Testis (tissue), 3 donors: ENCODE measurements around the gene MEG3. TPM values are rescaled to one million over a fixed set of nuclear protein-coding genes. Genes with fewer than 3 reads are reported as not detected.

Experiments
- DNase-seq: peaks from one replicate; pipeline ENCODE4 v3.0.0-alpha.2; 2019
- H3K27ac ChIP-seq, 2 donors: fragments of 200-600 bp; sonication (generic); one replicate each; pipeline ENCODE4 v1.5.1; 2019
- H3K27me3 ChIP-seq: fragments of 200-600 bp; sonication (generic); one replicate; pipeline ENCODE4 v1.5.1; 2019
- H3K36me3 ChIP-seq: fragments of 200-600 bp; sonication (generic); one replicate; pipeline ENCODE4 v1.5.1; 2017; ENCODE audit warnings: low read depth; ENCODE audit errors: missing control alignments
- H3K4me1 ChIP-seq: fragments of 200-600 bp; sonication (generic); one replicate; pipeline ENCODE4 v1.5.1; 2019
- H3K4me3 ChIP-seq, 2 donors: fragments of 200-600 bp; sonication (generic); one replicate each; pipeline ENCODE4 v1.5.1; 2017 to 2019
- H3K9me3 ChIP-seq: fragments of 200-600 bp; sonication (generic); one replicate; pipeline ENCODE4 v1.5.1; 2017
- POLR2A ChIP-seq: fragments of 450-650 bp; IDR thresholded peaks from one replicate; pipeline ENCODE4 v1.6.1; 2017; ENCODE audit warnings: antibody characterized with exemption, mild to moderate bottlenecking, moderate library complexity
- WGBS, 2 donors: methylation state at CpG; one replicate each; pipeline ENCODE4 v1.1.5; 2018; 5-methylcytosine and 5-hydroxymethylcytosine counted together
- intact Hi-C: fragments of 100-400 bp; cut with DNase I; formaldehyde crosslinking; loops from one replicate; pipeline ENCODE4 v1.15.1; 2023; ENCODE audit warnings: low total_unique reads
- polyA plus RNA-seq: library from polyadenylated mRNA; stranded (reverse); fragments of 350-450 nt; fragmentation: Illumina TruSeq; extraction: RNeasy Lipid Tissue Mini Kit (QIAGEN cat#74804); gene quantifications from one replicate; pipeline ENCODE4 v1.2.3, GENCODE V29; 2014; ENCODE audit warnings: low read depth, low replicate concordance; ENCODE audit not compliant: insufficient read depth
- total RNA-seq, 2 donors: library from RNA; depleted of rRNA; stranded (reverse); fragments of >200 nt; gene quantifications; one replicate each; pipeline ENCODE4 v1.2.3, GENCODE V29; 2016
- TF ChIP-seq, protein P1 (sequence below), 3 experiments: fragments of 450-650 bp in 2 of 3; fragments of 200-600 bp in 1 of 3; sonication (generic) in 1 of 3; IDR thresholded peaks; one replicate each; pipeline ENCODE4 v1.5.1; 2016 to 2019; ENCODE audit warnings: antibody characterized with exemption in 3 of 3, mild to moderate bottlenecking in 2 of 3, moderate library complexity in 1 of 3

MEG3 gene
- total and polyA plus RNA-seq, 3 donors from 2014 or later = 107 to 324 (median 228) TPM

DNA sequence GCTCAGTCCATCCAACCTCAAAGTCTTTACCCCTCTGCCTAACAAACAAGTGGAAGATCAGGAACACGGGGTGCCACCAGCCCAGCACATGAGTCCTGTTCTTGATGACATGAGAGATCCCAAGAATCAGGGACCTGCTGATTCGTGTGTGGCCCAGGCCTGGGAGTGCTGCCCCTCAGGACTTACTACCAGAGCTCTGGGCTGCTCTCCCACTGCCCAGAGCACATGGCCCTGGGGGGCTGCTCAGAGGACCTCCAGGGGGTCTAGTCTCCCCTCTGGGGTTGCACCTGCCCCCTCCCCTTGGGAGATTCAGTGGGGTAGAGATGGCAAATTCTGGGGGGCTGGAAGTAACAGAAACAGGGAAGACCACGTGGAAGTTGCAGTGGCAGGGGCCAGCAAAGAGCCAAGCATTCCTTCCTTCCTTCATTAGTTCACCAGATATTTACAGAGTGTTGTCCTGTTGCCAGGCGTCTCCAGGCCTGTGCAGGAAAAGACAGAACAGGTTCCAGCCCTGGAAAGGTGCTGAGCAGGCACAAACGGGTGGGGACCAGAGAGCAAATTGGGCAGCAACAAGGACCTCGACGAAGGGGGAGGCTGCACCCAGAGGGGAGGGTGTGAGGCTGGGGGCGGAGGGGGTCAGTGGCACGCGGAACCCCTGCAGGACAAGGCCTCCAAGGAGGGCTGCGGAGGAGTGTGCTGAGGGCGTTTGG, 45.1 kb upstream of the MEG3 start:
- intact Hi-C loops = no loop called here
- Histone ChIP-seq H3K27me3 (no peaks in the 10 kb centered on the region), H3K36me3 (no peaks in the 10 kb centered on the region), H3K4me1 (no peaks in the 10 kb centered on the region), H3K9me3 (no peaks in the 10 kb centered on the region), H3K27ac (no peak overlapping the region), H3K4me3 (no peak overlapping the region)
- TF ChIP-seq, protein P1, sequence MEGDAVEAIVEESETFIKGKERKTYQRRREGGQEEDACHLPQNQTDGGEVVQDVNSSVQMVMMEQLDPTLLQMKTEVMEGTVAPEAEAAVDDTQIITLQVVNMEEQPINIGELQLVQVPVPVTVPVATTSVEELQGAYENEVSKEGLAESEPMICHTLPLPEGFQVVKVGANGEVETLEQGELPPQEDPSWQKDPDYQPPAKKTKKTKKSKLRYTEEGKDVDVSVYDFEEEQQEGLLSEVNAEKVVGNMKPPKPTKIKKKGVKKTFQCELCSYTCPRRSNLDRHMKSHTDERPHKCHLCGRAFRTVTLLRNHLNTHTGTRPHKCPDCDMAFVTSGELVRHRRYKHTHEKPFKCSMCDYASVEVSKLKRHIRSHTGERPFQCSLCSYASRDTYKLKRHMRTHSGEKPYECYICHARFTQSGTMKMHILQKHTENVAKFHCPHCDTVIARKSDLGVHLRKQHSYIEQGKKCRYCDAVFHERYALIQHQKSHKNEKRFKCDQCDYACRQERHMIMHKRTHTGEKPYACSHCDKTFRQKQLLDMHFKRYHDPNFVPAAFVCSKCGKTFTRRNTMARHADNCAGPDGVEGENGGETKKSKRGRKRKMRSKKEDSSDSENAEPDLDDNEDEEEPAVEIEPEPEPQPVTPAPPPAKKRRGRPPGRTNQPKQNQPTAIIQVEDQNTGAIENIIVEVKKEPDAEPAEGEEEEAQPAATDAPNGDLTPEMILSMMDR (IDR thresholded peaks at IDR 0.05) = no peak
- TF ChIP-seq POLR2A = no peak
- 84 to 91% methylated on average over 10 to 12 of the region's 12 CpGs for whole genome bisulfite sequencing, 2 donors
- DNase-seq = no peak

DNA sequence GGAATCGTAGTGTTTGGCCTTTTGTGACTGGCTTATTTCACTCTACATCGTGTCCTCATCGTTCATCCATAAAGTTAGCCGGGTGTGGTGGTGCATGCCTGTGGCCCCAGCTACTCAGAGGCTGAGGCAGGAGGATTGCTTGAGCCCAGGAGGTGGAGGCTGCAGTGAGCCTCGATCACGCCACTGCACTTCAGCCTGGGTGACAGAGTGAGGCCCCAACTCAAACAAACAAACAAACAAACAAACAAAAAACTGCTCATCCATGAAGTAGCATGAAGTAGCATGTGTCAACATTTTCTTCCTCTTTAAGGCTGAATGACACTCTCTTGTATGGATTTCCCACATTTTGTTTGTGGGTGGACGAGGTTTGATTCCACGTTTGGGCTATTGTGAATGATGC, 44.0 kb upstream of the MEG3 start:
- 88 to 92% methylated on average over 8 of the region's 8 CpGs for WGBS, 2 donors
- intact Hi-C loops = no loop called here
- Histone ChIP-seq H3K4me1 (no peaks in the 10 kb centered on the region), H3K9me3 (no peaks in the 10 kb centered on the region), H3K4me3 (no peak overlapping the region), H3K27me3 (no peaks in the 10 kb centered on the region), H3K27ac (no peak overlapping the region), H3K36me3 (no peaks in the 10 kb centered on the region)
- no peak for TF ChIP-seq POLR2A
- TF ChIP-seq, protein P1 (IDR thresholded peaks at IDR 0.05) = no peak
- DNase-seq = no peak

DNA sequence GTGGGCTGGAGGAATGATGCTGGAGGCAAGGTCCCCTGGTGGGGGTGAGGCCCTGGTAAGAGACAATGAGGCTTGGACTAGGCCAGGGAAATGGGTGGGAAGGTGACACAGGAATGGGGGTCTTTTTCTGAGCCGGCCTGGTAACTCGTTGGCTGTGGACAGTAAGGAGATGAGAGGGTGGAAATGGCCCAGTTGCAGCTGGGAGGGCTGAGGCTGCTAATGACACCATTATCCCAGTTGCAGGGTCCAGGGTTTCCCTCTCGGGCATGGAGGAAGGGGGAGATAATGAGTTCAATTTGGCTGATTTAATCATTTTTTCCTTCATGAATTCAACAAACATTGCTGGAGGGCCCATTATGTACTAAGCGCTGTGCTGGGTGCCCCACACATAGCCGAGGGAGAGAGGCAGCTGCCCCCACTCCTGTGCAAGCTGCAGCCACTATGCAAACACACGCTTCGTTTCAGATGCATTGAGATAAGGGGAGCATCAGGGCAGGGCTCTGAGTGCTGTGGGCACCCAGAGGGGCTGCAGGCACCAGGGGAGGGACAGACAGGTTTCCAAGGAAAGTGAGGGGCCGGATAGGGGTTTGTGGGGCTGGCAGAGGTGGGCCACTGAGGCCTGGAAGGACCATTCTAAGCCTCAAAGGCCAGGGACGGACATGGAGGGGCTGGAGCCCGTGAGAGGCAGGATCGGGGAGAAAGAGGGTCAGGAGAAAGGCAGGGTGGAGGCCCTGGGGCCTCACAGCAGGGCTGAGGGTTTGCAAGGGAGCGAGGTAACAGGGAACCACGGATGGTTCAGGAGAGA, 43.2 kb upstream of the MEG3 start:
- intact Hi-C loops = no loop called here
- no peak for DNase-seq
- H3K4me3 ChIP-seq = no peak overlapping the region

DNA sequence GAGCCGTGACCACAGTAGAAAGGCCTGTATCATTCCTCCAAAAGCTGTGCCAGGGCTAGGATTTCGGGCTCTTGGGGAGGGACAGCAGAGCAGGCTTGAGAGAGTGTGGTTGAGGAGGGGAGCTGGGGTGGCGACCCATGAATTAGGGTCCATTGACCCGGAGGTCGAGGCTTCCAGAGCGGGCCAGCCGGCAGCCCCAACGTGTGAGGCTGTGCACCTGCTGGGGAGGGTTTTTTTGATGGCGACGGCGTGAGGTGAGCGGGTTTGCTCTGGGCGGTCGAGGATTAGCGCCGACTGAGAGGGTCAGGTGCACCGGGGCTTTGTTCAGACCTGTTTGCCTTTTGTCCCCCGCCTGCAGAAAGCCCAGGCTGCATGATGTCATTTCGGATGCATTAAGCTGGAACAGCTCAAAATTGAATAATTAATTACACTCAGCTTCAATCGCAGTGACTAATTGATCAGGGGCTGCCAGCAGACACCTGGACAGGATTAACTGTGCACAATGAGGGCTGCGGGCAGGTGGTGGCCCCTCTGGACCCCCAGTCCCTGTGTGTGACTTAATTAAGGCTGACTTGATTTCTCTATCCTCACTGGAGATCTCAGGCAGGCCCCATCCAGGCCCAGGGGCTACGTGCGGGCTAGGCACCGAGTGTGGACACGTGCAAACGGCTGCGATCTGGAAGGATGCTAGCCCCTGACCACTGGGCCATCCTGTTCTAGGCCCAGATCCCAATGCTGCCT, 42.1 kb upstream of the MEG3 start:
- intact Hi-C loops = no loop called here
- no peaks in the 10 kb centered on the region for H3K36me3 ChIP-seq
- no peak overlapping the region for H3K4me3 ChIP-seq
- no peaks in the 10 kb centered on the region for H3K4me1 ChIP-seq
- TF ChIP-seq POLR2A = no peak
- TF ChIP-seq, protein P1 (IDR thresholded peaks at IDR 0.05) = no peak
- no peaks in the 10 kb centered on the region for H3K9me3 ChIP-seq
- H3K27ac ChIP-seq = no peak overlapping the region
- 93 to 95% methylated on average over 23 to 27 of the region's 27 CpGs for WGBS, 2 donors
- DNase-seq = no peak
- no peaks in the 10 kb centered on the region for H3K27me3 ChIP-seq

More for the DNA sequence above, 43.2 kb upstream of the MEG3 start:
- Histone ChIP-seq H3K4me1 (no peaks in the 10 kb centered on the region), H3K9me3 (no peaks in the 10 kb centered on the region), H3K27me3 (no peaks in the 10 kb centered on the region), H3K27ac (no peak overlapping the region), H3K36me3 (no peaks in the 10 kb centered on the region)
- TF ChIP-seq POLR2A = no peak
- TF ChIP-seq, protein P1 (IDR thresholded peaks at IDR 0.05) = no peak
- 82 to 85% methylated on average over 11 to 13 of the region's 13 CpGs for WGBS, 2 donors
